Measurements from ENCODE around the gene TMEM184B. TPM values are rescaled to one million over a fixed set of nuclear protein-coding genes. Genes with fewer than 3 reads are reported as not detected.

Gene TMEM184B
- total RNA-seq, 1 experiment from 2014 or later, result 192 TPM

- H3K27ac ChIP-seq, result peak overlapping the region; percentile 90
- H3K9me3 ChIP-seq (ENCODE audit: insufficient read depth, low read depth), result no peaks in the 10 kb centered on the region
- peaks cover 53% of the 10 kb centered on the region for H3F3A ChIP-seq (ENCODE audit: insufficient read depth, low read depth)
- peaks cover 41% of the 10 kb centered on the region for H3K79me2 ChIP-seq (ENCODE audit: low read depth)
- H3K4me3 ChIP-seq, result no peak overlapping the region; the same call in 1 of the 2 replicates
- ChIA-PET POLR2A (ENCODE audit: unreplicated experiment) (interaction anchor here (0.6 to 0.7 kb wide), 5 partner anchors 9 to 86 kb away, joined by 3 to 5 read pairs (median 4); no protein-coding TSS in a partner anchor), CTCF (interaction anchor here (0.5 to 1.4 kb wide), 3 partner anchors 32 to 204 kb away, joined by 3 to 7 read pairs (median 3); no protein-coding TSS in a partner anchor)
- H3K4me2 ChIP-seq, result peak overlapping the region; percentile 68
- H4K20me1 ChIP-seq (ENCODE audit: insufficient read depth), result no peaks in the 10 kb centered on the region
- DNase-seq, result peak; percentile 79 to 88
- no peak overlapping the region for H2AFZ ChIP-seq
- peaks cover 69% of the 10 kb centered on the region for H3K36me3 ChIP-seq (ENCODE audit: low read depth)
- intact Hi-C loops (cut with micrococcal nuclease; ENCODE audit: unreplicated experiment), result loop anchor here (1.0 kb wide), 1 partner anchor 10 kb away; no protein-coding TSS in a partner anchor
- no TSS peak for BruUV-seq (replicated peaks)
- H3K4me1 ChIP-seq (replicated peaks; ENCODE audit: insufficient read depth), result peaks cover 41% of the 10 kb centered on the region
- no peaks in the 10 kb centered on the region for H3K9me2 ChIP-seq (ENCODE audit: insufficient read depth)
- no peaks in the 10 kb centered on the region for H3K27me3 ChIP-seq (ENCODE audit: insufficient read depth, low read depth)
- TF ChIP-seq CTCF (conservative IDR thresholded peaks at IDR 0.05), result no peak
- TF ChIP-seq EZH2 (IDR thresholded peaks at IDR 0.05; ENCODE audit: low read depth), result no peak
These were observed 43.7 kb downstream of the TMEM184B start for GRCh38 chr22:38228873-38229740.

- no peak for TF ChIP-seq CTCF (conservative IDR thresholded peaks at IDR 0.05)
- TF ChIP-seq EZH2 (IDR thresholded peaks at IDR 0.05; ENCODE audit: low read depth), result no peak
- H3K4me2 ChIP-seq, result peak overlapping the region; percentile 68
- no peaks in the 10 kb centered on the region for H3K9me3 ChIP-seq (ENCODE audit: insufficient read depth, low read depth)
- H3K27me3 ChIP-seq (ENCODE audit: insufficient read depth, low read depth), result no peaks in the 10 kb centered on the region
- H3F3A ChIP-seq (ENCODE audit: insufficient read depth, low read depth), result peaks cover 56% of the 10 kb centered on the region
- CTCF ChIA-PET, result interaction anchor here (0.5 to 1.4 kb wide), 2 partner anchors 33 to 39 kb away, joined by 3 to 7 read pairs; no protein-coding TSS in a partner anchor
- H3K27ac ChIP-seq, result peak overlapping the region; percentile 90
- no peak overlapping the region; the same call in 1 of the 2 replicates for H3K4me3 ChIP-seq
- no peaks in the 10 kb centered on the region for H3K9me2 ChIP-seq (ENCODE audit: insufficient read depth)
- H3K36me3 ChIP-seq (ENCODE audit: low read depth), result peaks cover 63% of the 10 kb centered on the region
- intact Hi-C loops (cut with micrococcal nuclease; ENCODE audit: unreplicated experiment), result loop anchor here (1.0 kb wide), 1 partner anchor 11 kb away; no protein-coding TSS in a partner anchor
- H2AFZ ChIP-seq, result no peak overlapping the region
- POLR2A ChIA-PET (ENCODE audit: unreplicated experiment), result interaction anchor here (0.6 to 0.7 kb wide), 3 partner anchors 8 to 68 kb away, joined by 3 to 5 read pairs (median 4); no protein-coding TSS in a partner anchor
- H3K4me1 ChIP-seq (replicated peaks; ENCODE audit: insufficient read depth), result peaks cover 34% of the 10 kb centered on the region
- no peak for DNase-seq
- no peaks in the 10 kb centered on the region for H4K20me1 ChIP-seq (ENCODE audit: insufficient read depth)
- BruUV-seq (replicated peaks), result TSS peak; percentile 62
- H3K79me2 ChIP-seq (ENCODE audit: low read depth), result peaks cover 34% of the 10 kb centered on the region; the same call in 1 of the 2 replicates
These were observed 44.4 kb downstream of the TMEM184B start for GRCh38 chr22:38228326-38228872.

- no peak for TF ChIP-seq EZH2 (IDR thresholded peaks at IDR 0.05; ENCODE audit: low read depth)
- TF ChIP-seq CTCF (conservative IDR thresholded peaks at IDR 0.05), result no peak
- ChIA-PET CTCF (no interaction called here), POLR2A (ENCODE audit: unreplicated experiment) (no interaction called here)
- intact Hi-C loops (cut with micrococcal nuclease; ENCODE audit: unreplicated experiment), result no loop called here
- H3K27ac ChIP-seq, result no peak overlapping the region
- no peak for DNase-seq
- H3K4me1 ChIP-seq (replicated peaks; ENCODE audit: insufficient read depth), result peaks cover 25% of the 10 kb centered on the region
- H4K20me1 ChIP-seq (ENCODE audit: insufficient read depth), result no peaks in the 10 kb centered on the region
- H2AFZ ChIP-seq, result no peak overlapping the region
- peaks cover 27% of the 10 kb centered on the region; the same call in 1 of the 2 replicates for H3K79me2 ChIP-seq (ENCODE audit: low read depth)
- H3K36me3 ChIP-seq (ENCODE audit: low read depth), result peaks cover 55% of the 10 kb centered on the region
- H3K9me3 ChIP-seq (ENCODE audit: insufficient read depth, low read depth), result no peaks in the 10 kb centered on the region
- no peaks in the 10 kb centered on the region for H3K27me3 ChIP-seq (ENCODE audit: insufficient read depth, low read depth)
- no peak overlapping the region for H3K4me2 ChIP-seq
- no peak overlapping the region for H3K4me3 ChIP-seq
- no peaks in the 10 kb centered on the region for H3K9me2 ChIP-seq (ENCODE audit: insufficient read depth)
- no TSS peak for BruUV-seq (replicated peaks)
- peaks cover 52% of the 10 kb centered on the region for H3F3A ChIP-seq (ENCODE audit: insufficient read depth, low read depth)
These were observed 45.8 kb downstream of the TMEM184B start for GRCh38 chr22:38226853-38227649.

All from PC-9 (cell line).